Heart left ventricle (tissue), 16 donors: Measurements from ENCODE around the gene PXMP4. TPM values are rescaled to one million over a fixed set of nuclear protein-coding genes. Genes with fewer than 3 reads are reported as not detected.

Experiments
- ATAC-seq, 4 donors: fragments of 200-7000 bp; cut with Tn5 transposase; one replicate each; pipeline ENCODE4 v1.9.1; 2020 to 2022; ENCODE audit warnings: moderate library complexity in 4 of 4, mild to moderate bottlenecking in 3 of 4, moderate number of reproducible peaks in 1 of 4
- DNase-seq, 5 donors: peaks; one replicate each; pipeline ENCODE4 v3.0.0-alpha.2; 2020
- H3K27ac ChIP-seq, 12 donors: fragments of 200-600 bp; sonication (generic) in 4 of 12; one replicate each; pipeline versions ENCODE4 v1.5.0 to v1.8.0; 2016 to 2022; ENCODE audit warnings: mild to moderate bottlenecking in 2 of 12
- H3K27me3 ChIP-seq, 9 donors: fragments of 200-600 bp; sonication (generic) in 2 of 9; one replicate each; pipeline versions ENCODE4 v1.5.1 to v1.8.0; 2016 to 2022; ENCODE audit warnings: mild to moderate bottlenecking in 3 of 9
- H3K36me3 ChIP-seq, 9 donors: fragments of 200-600 bp; sonication (generic) in 2 of 9; one replicate each; pipeline versions ENCODE4 v1.5.0 to v1.8.0; 2018 to 2022; ENCODE audit warnings: mild to moderate bottlenecking in 2 of 9
- H3K4me1 ChIP-seq, 12 donors: fragments of 200-600 bp; sonication (generic) in 4 of 12; one replicate each; pipeline versions ENCODE4 v1.5.0 to v1.8.0; 2016 to 2022; ENCODE audit warnings: mild to moderate bottlenecking in 3 of 12
- H3K4me3 ChIP-seq, 12 donors: fragments of 200-600 bp; sonication (generic) in 4 of 12; one replicate each; pipeline versions ENCODE4 v1.5.0 to v1.8.0; 2017 to 2022; ENCODE audit warnings: mild to moderate bottlenecking in 9 of 12, moderate library complexity in 4 of 12
- H3K9me3 ChIP-seq, 12 donors: fragments of 200-600 bp; sonication (generic) in 4 of 12; one replicate each; pipeline versions ENCODE4 v1.5.0 to v1.8.0; 2016 to 2022; ENCODE audit warnings: mild to moderate bottlenecking in 1 of 12
- CTCF ChIP-seq, 12 donors: fragments of 200-600 bp; sonication (generic) in 4 of 12; IDR thresholded peaks; one replicate each; pipeline versions ENCODE4 v1.5.0 to v1.8.0; 2018 to 2022; ENCODE audit warnings: antibody characterized with exemption in 12 of 12, mild to moderate bottlenecking in 5 of 12
- POLR2A ChIP-seq, 2 donors: fragments of 450-650 bp; IDR thresholded peaks; one replicate each; pipeline ENCODE4 v1.6.1; 2017; ENCODE audit warnings: antibody characterized with exemption in 2 of 2, mild to moderate bottlenecking in 2 of 2, moderate library complexity in 2 of 2
- WGBS, 4 donors: extraction: QIAGEN DNeasy Blood & Tissue Kit in 2 of 4; methylation state at CpG; one replicate each; pipeline versions ENCODE4 v1.1.5 to v1.1.7; 2013 to 2018; 5-methylcytosine and 5-hydroxymethylcytosine counted together
- intact Hi-C, 10 donors: fragments of 100-400 bp; cut with DNase I; formaldehyde crosslinking; loops; one replicate each; pipeline versions ENCODE4 v1.11.1 to v1.14.2; 2022
- polyA plus RNA-seq, 2 donors: library from polyadenylated mRNA; stranded (reverse); fragments of 200-250 nt; gene quantifications; one replicate each; pipeline ENCODE4 v1.2.3, GENCODE V29; 2013
- total RNA-seq, 9 donors: library from RNA; depleted of rRNA in 2 of 9; stranded (reverse); fragments of >200 nt in 2 of 9; fragmentation: NEBNext Ultra II Directional in 3 of 9; extraction: Animal tissue kit (Norgen Biotek cat#: 25700) in 3 of 9; gene quantifications; one replicate each; pipeline versions ENCODE4 v1.1.0 to v1.2.4, GENCODE V29; 2016 to 2023
- donor health status: ischemic (EF 13 %, LVEDD 7.1; RV severe dilation, severe dysfunction).
- donor health status: healthy with polysubstance abuse.
- donor health status: DM: no; HTN: yes; CAD: no.
- donor health status: DM: no; HTN: no; CAD: no.
- donor health status: ischemic (EF 25% LVEDD 6.9; RV normal size, moderate dysfunction).
- donor health status: ischemic (EF 25% LVEDD 5.7; RV mildly dilated, moderate dysfunction).
- donor health status: healthy.
- donor health status: DM: yes; HTN: yes; CAD: no.
- donor health status: ischemic (EF 35%, LVEDD 5.7; RV mildly dilated, moderate dysfunction).
- donor health status: nonischemic (EF 11% LVEDD 7.7; RV severe dilation, severe dysfunction).
- donor health status: DM: yes; HTN: yes; CAD: no.
- donor health status: PGD.
- donor health status: ischemic (EF 29% LVEDD 5.4; RV normal size, mild dysfunction).
- donor health status: nonischemic (EF 23%, LVEDD 6.1; RV moderate dilation, normal function).

Gene PXMP4
- total and polyA plus RNA-seq, 11 donors, result 5.0 to 13.0 (median 10.2) TPM

- peak overlapping the region in 2 of 12 donors; percentile 17 to 70 for H3K27ac ChIP-seq
- no peaks in the 10 kb centered on the region for H3K36me3 ChIP-seq
- H3K9me3 ChIP-seq, result no peaks in the 10 kb centered on the region
- H3K27me3 ChIP-seq, result no peaks in the 10 kb centered on the region
- H3K4me1 ChIP-seq, result peaks cover 0 to 35% (median 14%) of the 10 kb centered on the region in 12 donors
- TF ChIP-seq CTCF (IDR thresholded peaks at IDR 0.05) (no peak), POLR2A (IDR thresholded peaks at IDR 0.05) (no peak)
- WGBS, 4 donors, result 70 to 78% (median 75%) methylated on average over 8 of the region's 8 CpGs
- no peak for ATAC-seq
- H3K4me3 ChIP-seq, result no peak overlapping the region
- intact Hi-C loops, result loop anchor here in 3 of 10 donors (5.0 to 10.0 kb wide), 2 partner anchors 35 to 307 kb away; partner anchors contain the start of genes PXMP4 (in 3 of the 3) and RALY (in 1 of the 3)
- DNase-seq, result no peak
Observed at GRCh38 chr20:33687370-33687915, 32.7 kb downstream of the PXMP4 start.

GRCh38 chr20:33686984-33687366 is 33.1 kb downstream of the PXMP4 start:
- peak overlapping the region in 7 of 12 donors; percentile 12 to 70 (median 17) for H3K27ac ChIP-seq
- H3K9me3 ChIP-seq, result no peaks in the 10 kb centered on the region
- intact Hi-C loops, result loop anchor here in 3 of 10 donors (5.0 to 10.0 kb wide), 2 partner anchors 35 to 308 kb away; partner anchors contain the start of genes PXMP4 (in 3 of the 3) and RALY (in 1 of the 3)
- H3K4me3 ChIP-seq, result peak overlapping the region in 8 of 12 donors; percentile 24 to 73 (median 42)
- H3K4me1 ChIP-seq, result peaks cover 0 to 35% (median 14%) of the 10 kb centered on the region in 12 donors
- DNase-seq (no peak), ATAC-seq (no peak)
- TF ChIP-seq CTCF (IDR thresholded peaks at IDR 0.05) (no peak), POLR2A (IDR thresholded peaks at IDR 0.05) (no peak)
- no peaks in the 10 kb centered on the region for H3K27me3 ChIP-seq
- H3K36me3 ChIP-seq, result no peaks in the 10 kb centered on the region
- 82 to 85% (median 83%) methylated on average over 14 of the region's 14 CpGs for WGBS, 4 donors

GRCh38 chr20:33686100-33686983 is 33.8 kb downstream of the PXMP4 start, which contains the start of gene E2F1:
Gene E2F1, minus strand, starts transcription at chr20:33686385. Its CDS starts 121 bp downstream, at chr20:33686264.
- DNase-seq, result peak; percentile 97 to 98 (median 97)
- no peaks in the 10 kb centered on the region for H3K9me3 ChIP-seq
- TF ChIP-seq CTCF (IDR thresholded peaks at IDR 0.05), result peak in 10 of 12 donors; percentile 29 to 72 (median 47)
- TF ChIP-seq POLR2A (IDR thresholded peaks at IDR 0.05), result peak in 1 of 2 donors; percentile 20
- intact Hi-C loops, result loop anchor here in 3 of 10 donors (5.0 to 10.0 kb wide), 2 partner anchors 36 to 308 kb away; partner anchors contain the start of genes PXMP4 (in 3 of the 3) and RALY (in 1 of the 3)
- peak within 1 kb of the TSS in 10 of 12 donors; percentile 24 to 73 (median 42) for H3K4me3 ChIP-seq
- ATAC-seq, result peak; percentile 97 to 99 (median 99)
- peak within 1 kb of the TSS in 7 of 12 donors; percentile 12 to 70 (median 17) for H3K27ac ChIP-seq
- H3K36me3 ChIP-seq, result no peaks in the 10 kb centered on the region
- H3K4me1 ChIP-seq, result peaks cover 0 to 35% (median 14%) of the 10 kb centered on the region in 12 donors
- WGBS, 4 donors, result 2 to 17% (median 6%) methylated on average over 10 to 101 of the region's 101 CpGs
- no peaks in the 10 kb centered on the region for H3K27me3 ChIP-seq
